HFF-Myc (cell line): ENCODE data around the gene UNC80.

Source experiments
- DNase-seq: peaks from one replicate; pipeline ENCODE4 v3.0.0-alpha.2; 2011; ENCODE audit warnings: low read depth; ENCODE audit errors: extremely low read depth
- H3K4me3 ChIP-seq: replicated peaks from 2 replicates; pipeline ENCODE4 v1.5.1; 2011; ENCODE audit warnings: low read depth, mild to moderate bottlenecking, control low read depth, low read length
- CTCF ChIP-seq: IDR thresholded peaks from 2 replicates; pipeline ENCODE4 v1.5.1; 2012; ENCODE audit warnings: mild to moderate bottlenecking, low read depth, low read length, control low read depth; ENCODE audit errors: missing control alignments

UNC80 gene

DNA sequence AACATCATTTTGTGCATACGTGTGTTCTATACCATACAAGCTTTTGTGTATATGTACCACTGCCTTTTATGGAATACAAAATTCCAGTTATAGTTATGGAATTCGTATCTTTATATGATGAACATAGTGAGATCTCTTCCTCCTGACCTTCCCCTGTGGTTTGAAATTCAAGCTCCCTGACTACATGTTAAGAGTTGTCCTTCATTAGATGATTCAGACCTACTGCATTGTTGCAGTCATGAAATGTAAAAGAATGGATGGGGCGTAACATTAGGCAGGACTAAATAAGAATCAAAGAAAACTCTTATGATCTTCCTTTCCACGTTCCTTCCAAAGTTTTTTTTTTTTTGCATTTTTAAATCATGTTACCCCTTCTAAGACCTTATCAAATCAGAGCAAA lies 107.1 kb downstream of the UNC80 start:
- H3K4me3 ChIP-seq, result no peak overlapping the region
- TF ChIP-seq CTCF, result no peak
- no peak for DNase-seq

DNA sequence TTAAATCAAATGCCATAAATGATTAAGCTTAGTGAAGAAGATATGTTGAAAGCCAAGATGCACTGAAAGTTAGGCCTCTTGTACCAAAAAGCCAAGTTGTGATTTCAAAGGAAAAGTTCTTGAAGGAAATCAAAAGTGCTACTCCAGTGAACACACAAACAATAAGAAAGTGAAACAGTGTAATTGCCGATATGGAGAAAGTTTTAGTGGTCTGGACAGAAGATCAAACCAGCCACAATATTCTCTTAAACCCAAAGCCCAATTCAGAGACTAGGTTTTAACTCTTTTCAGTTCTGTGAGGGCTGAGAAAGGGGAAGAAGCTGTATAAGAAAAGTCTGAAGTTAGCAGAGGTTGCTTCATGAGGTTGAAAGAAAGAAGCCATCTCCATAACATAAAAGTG lies 129.0 kb downstream of the UNC80 start:
- no peak overlapping the region for H3K4me3 ChIP-seq
- DNase-seq, result no peak
- TF ChIP-seq CTCF, result no peak

DNA sequence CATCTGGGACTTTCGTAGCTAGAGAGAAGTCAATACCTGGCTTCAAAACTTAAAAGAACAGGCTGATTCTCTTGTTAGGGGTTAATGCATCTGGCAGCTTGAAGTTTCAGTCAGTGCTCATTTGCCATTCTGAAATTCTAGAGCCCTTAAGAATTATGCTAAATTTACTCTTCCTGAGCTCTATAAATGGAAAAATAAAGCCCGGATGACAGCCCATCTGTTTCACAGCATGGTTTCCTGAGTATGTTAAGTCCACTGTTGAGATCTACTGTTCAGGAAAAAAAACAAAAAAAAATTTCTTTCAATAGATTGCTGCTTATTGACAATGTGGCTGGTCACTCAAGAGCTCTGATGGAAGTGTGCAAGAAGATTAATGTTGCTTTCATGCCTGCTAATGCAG lies 129.5 kb downstream of the UNC80 start:
- no peak overlapping the region for H3K4me3 ChIP-seq
- no peak for DNase-seq
- TF ChIP-seq CTCF, result no peak

- DNase-seq, result no peak
- H3K4me3 ChIP-seq, result no peak overlapping the region
- TF ChIP-seq CTCF, result no peak
These were observed 134.1 kb downstream of the UNC80 start for GRCh38 chr2:209905691-209906090.

DNA sequence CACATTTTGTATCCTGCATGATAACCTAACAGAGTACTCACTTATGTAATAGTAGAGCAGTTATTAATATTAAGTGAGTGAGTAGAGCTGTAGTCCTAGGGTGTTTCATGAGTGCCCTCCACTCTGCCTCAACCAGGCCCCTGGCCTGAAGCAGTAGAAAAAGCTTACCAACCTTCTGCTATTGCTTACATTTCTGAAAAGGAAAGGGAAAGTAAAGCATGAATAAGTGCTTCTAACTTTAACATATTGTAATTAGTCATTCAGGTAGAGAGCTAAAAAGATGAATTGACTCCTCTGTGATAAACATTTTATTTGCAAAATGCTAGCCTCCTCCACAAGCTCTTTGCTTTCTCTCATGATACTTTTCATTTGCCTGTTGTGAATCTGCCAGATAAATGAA lies 136.1 kb downstream of the UNC80 start:
- no peak for TF ChIP-seq CTCF
- H3K4me3 ChIP-seq, result no peak overlapping the region
- no peak for DNase-seq

DNA sequence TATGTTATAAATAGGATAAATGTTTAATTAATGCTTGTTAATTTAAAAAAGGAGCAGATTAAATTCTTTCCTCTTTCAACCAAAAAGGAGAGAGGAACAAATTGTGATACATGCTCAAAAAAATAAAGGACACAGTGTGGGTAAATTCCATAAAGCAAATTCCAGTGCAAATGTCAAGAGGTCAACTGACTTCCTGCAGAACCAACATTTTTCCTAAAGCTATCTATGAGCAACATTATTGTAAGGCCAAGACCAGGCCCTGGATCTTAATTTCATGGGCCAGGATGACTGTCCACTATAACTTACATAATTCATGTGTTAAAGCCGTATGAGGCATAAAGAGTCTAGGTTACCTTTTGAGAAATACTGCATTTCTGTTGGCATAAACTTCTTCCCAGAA lies 136.9 kb downstream of the UNC80 start:
- no peak overlapping the region for H3K4me3 ChIP-seq
- no peak for TF ChIP-seq CTCF
- no peak for DNase-seq

- no peak for TF ChIP-seq CTCF
- no peak for DNase-seq
- no peak overlapping the region for H3K4me3 ChIP-seq
These were observed 139.9 kb downstream of the UNC80 start for GRCh38 chr2:209911486-209911885.
